ENCODE data around the gene PABPN1L.
"Not testable (repeated sequence)": the region's sequence is repeated elsewhere in the genome, so short reads cannot be mapped to it uniquely, and the experiment has no call there.

Gene PABPN1L

DNA sequence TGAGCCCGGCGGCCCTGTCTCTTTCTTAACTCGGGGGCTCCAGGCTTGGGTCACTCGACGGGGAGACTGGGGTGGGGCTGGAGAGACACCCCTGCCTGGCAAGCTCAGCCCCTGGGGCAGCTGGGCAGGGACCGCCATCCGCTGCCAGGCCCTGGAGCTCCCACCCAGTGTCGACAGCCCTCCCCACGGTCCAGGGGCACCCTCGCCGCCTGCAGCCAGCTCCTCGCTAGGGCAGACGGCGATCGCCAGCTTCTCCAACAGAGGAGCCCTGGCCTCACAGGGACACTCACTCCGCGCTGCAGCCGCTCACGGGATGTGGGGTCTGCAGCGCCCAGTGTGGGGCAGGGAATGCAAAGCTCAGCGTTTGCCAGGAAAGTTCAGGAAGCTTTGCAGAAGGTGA lies 38.7 kb downstream of the PABPN1L start:
- no peak for DNase-seq (ENCODE audit: low spot score)

- no peak for DNase-seq (ENCODE audit: low spot score)
Measured at GRCh38 chr16:88826070-88826840, 40.2 kb downstream of the PABPN1L start.

GRCh38 chr16:88825146-88825545 lies 41.3 kb downstream of the PABPN1L start:
- no peak for DNase-seq (ENCODE audit: low spot score)

- no peak for DNase-seq (ENCODE audit: low spot score)
Measured at GRCh38 chr16:88824256-88825077, 42.0 kb downstream of the PABPN1L start.

- DNase-seq (ENCODE audit: low spot score): not testable (repeated sequence)
Measured at GRCh38 chr16:88823646-88824045, 42.8 kb downstream of the PABPN1L start.

DNA sequence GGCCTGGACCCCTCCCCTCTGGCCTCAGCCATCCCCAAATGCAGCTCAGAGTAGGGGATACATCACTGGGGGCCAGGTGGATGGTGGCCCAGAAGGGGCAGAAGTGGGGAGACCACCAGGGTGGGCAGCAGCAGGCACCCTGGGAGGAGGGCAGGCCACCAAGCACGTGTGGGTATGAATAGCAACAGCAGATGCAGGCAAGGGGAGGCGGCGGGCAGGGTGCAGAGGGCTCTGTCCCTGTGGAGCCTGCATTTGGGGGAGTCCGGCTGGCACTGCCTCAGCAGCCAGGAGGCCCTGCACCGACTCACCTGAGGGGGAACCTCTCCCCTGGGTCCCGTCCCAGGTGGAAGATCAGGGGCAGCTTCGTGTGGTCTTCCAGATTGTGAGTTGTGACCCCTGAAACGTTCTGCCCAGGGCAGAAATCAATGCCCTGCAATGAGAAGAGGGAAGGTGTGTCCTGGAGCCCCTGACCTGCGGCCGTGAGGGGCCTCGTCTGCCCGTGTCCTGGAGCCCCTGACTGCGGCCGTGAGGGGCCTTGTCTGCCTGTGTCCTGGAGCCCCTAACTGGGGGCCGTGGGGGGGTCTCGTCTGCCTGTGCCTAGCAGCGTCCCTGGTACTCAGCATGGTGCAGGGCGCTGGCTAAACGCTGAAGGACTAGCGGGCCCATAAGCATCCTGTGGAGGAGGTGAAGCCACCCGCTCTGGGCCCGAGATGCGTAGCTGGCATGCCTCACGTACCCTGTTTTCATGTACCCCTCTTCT lies 44.0 kb downstream of the PABPN1L start:
- no peak for DNase-seq (ENCODE audit: low spot score)

DNA sequence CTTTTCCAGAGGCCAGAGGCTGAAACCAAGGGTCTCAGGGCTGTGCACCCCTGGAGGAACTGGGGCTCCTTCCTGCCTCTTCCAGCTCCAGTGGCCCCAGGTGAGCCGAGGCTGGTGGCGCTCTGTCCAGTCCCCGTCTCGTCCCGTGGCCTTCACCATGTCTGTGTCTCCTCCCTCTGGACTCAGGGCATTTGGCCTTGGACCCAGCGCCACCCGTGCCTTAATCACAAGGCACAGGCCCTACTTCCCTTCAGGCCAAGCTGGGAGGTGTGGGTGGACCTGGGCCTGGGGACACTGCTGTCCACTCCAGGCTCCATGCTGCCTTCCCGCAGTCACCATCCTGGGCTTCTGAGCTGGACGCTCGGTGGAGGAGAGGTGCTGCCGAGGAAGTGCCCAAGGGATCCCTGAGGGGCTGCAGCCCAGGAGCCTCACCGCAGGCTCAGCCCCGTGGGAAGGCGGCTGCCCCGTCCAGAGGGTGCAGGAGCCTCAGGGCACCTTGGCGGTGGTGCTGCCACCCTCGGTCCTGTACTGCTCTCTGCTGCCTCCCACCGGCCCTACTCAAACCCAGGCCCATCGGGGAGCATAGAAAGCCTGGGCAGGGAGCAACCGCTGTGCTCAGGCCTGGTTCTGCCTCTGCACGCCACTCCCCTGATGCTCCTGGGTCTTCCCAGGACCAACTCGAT lies 45.2 kb downstream of the PABPN1L start:
- DNase-seq (ENCODE audit: low spot score): no peak

DNA sequence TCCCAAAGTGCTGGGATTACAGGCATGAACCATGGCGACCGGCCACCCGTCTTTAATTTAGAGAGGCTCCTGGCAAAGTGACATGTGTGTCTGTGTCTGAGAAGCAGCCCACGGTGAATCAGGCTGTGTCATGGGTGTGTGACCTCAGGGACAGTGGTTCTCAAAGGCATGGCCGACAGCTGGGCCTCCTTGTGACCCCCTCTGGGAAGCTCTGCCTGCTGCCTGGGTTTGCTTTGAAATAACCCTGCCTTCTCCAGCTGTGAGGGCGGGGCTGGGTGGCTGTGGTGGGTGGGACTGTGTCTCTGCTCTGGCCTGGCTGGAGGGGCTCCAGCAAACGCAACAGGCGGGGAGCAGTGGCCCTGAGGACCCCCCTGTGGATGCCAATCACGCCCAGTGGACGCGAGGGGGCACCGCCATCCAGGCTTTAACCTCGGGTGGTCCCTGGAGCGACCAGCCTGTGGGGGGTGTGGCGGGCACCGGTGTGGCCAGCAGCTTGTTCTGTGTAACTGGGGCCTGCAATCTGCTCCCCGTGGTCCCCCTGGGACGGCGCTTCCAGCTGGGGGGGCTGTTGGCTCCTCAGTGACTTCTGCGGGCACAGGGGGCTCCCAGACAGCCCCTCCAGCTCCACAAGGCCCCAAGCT lies 46.0 kb downstream of the PABPN1L start:
- DNase-seq (ENCODE audit: low spot score): no peak

- no peak for DNase-seq (ENCODE audit: low spot score)
Measured at GRCh38 chr16:88819126-88819525, 47.3 kb downstream of the PABPN1L start.

DNA sequence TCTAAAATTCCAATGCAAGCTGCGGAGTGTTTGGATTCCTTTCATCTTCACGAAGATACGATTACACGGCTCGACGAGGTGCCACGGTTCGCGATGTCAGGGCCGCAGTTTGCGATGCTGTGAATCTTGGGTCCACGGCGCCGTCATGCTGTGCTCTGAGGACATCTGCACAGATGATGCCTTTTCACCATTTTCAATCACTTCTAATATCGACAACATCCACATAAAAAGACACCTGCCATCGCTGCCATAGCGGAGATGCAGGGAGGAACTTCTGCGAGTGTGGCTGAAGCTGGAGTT lies 47.9 kb downstream of the PABPN1L start:
- no peak for DNase-seq (ENCODE audit: low spot score)

DNA sequence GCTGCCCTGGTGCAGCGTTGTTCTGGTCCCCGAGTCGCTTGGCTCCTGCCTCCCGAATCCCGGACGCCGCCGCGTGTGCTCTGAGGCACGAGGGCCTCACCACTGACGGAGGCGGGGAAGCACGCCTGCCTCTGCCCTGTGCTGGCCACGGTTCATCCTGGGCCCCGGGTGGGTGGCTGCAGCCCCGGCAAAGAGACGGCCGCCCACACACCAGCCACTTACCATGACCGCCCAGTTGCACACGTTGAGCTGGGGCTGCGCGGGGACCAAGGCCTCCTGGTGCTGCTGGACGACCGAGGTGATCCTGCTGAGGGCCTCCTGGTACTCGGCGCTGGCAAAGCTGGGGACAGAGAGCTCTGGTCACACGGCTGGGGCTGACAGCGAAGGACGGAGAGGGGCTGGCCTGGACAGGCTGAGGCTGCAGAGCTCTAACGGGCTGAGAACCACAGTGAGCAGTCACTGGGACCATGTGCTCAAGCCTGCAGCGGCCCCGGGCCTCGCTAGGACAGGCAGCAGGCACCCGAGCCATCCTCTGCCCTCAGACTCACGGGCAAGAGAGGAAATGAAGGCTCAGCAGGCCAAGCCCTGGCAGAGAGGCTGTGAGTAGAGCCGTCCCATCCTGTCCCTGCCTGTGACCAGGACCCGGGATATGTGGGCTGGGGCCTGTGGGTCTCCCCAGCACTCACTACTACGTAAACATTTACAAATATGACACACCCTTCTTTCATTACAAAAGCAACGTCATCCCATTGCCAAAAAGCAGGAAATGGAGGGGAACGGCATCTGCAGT lies 48.5 kb downstream of the PABPN1L start:
- no peak for DNase-seq (ENCODE audit: low spot score)

DNA sequence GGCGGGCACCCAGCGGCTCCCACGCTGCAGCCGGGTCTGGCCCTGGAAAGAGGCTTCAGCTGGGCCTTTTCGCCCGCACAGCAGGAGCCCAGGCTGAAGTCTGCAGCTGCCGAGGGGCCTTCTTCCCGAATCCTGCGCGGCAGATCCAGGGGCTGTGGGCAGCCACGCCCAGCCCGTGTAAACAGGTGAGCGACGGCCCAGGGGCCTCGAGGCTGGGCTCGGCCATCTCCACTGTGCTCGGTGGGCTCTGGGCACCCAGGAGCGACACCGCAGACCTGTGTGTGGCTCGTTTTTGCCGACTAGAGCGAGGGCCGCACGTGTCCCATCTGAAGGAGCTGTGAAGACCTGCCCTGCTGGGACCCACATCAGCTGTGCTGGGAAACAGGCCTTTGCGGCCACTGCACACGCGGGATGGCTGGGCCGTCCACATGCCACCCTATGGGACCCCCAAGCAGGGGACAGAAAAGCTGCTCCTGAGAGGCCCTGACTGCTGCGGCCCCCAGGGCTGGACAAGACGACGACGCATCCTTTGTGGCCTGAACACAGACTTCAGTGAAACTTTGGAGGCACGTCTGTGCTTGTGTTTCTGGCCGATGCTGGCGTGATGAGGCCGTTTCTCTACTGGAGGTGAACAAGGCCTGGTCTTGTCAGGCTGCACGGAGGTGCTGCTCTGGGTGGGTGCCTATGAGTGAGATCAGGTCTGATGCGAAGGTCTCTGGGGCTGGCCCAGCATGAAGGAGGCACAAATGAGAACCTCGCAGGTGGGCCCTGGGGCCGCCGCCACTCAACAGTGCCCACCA lies 49.5 kb downstream of the PABPN1L start:
- DNase-seq (ENCODE audit: low spot score): no peak

GRCh38 chr16:88815901-88816589 lies 50.4 kb downstream of the PABPN1L start:
- DNase-seq (ENCODE audit: low spot score): peak; percentile 36

DNA sequence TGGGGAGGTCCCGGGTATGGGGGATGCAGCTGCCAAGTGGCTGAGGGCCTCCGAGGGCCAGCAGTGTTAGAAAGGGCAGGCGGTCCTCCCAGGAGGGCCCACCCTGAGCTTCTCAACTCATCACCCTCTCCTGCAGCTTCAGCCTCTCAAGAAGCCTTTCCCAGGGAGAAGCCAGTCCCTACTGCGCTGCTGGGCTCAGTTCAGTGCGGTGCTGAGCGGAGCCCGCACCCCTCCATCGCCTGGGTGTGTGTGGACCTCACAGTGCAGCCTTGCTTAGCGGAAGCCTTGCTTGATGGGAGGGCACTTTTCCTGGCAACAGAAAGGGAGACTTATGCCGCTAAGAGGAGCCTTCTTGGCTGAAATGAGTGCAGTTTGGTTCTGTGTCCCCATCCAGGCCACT lies 51.2 kb downstream of the PABPN1L start:
- DNase-seq (ENCODE audit: low spot score): no peak

DNA sequence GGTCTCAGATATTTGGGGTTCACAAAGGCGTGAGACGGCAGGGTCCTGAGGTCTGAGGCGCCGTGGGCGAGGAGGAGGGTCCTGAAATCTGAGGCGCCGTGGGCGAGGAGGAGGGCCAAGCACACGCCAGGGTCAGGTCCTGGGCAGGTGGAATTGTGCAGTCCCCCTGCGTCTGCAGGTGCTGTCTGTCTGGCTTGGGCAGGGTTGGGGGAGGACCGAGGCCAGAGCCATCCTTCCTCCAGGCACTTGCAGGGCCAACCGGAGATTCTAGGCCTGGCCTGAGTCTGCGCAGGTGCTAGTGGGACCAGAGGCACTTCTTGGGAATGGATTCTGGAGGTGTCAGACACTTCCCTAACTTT lies 52.3 kb downstream of the PABPN1L start:
- no peak for DNase-seq (ENCODE audit: low spot score)
